Fibroblast of the conjunctiva (primary cell): ENCODE measurements around the gene DCUN1D4.
"Not testable (repeated sequence)": the region's sequence is repeated elsewhere in the genome, so short reads cannot be mapped to it uniquely, and the experiment has no call there.

ENCODE experiments used
- DNase-seq: peaks from one replicate; pipeline ENCODE4 v3.0.0-alpha.2; 2010; ENCODE audit warnings: low read depth

The DCUN1D4 gene

GRCh38 chr4:51895158-51895557, 52.2 kb downstream of the DCUN1D4 start:
- DNase-seq, result no peak

GRCh38 chr4:51895816-51896408, 53.0 kb downstream of the DCUN1D4 start:
- peak; percentile 42 for DNase-seq

GRCh38 chr4:51901363-51901762, 58.4 kb downstream of the DCUN1D4 start:
- no peak for DNase-seq

GRCh38 chr4:51906167-51906958, 63.4 kb downstream of the DCUN1D4 start:
- no peak for DNase-seq

- DNase-seq, result no peak
Measured at GRCh38 chr4:51907006-51907669, 64.2 kb downstream of the DCUN1D4 start.

- no peak for DNase-seq
Measured at GRCh38 chr4:51909236-51909703, 66.3 kb downstream of the DCUN1D4 start.

GRCh38 chr4:51918251-51918650, 75.3 kb downstream of the DCUN1D4 start:
- no peak for DNase-seq

GRCh38 chr4:51923343-51923742, 80.4 kb downstream of the DCUN1D4 start:
- no peak for DNase-seq

GRCh38 chr4:51925307-51925706, 82.4 kb downstream of the DCUN1D4 start:
- DNase-seq, result no peak

GRCh38 chr4:51930557-51930956, 87.6 kb downstream of the DCUN1D4 start:
- DNase-seq, result no peak

- DNase-seq, result no peak
Measured at GRCh38 chr4:51931461-51931860, 88.5 kb downstream of the DCUN1D4 start.

- no peak for DNase-seq
Measured at GRCh38 chr4:51932261-51932660, 89.3 kb downstream of the DCUN1D4 start.

GRCh38 chr4:51932684-51933083, 89.7 kb downstream of the DCUN1D4 start:
- DNase-seq, result no peak

GRCh38 chr4:51940460-51940859, 97.5 kb downstream of the DCUN1D4 start:
- not testable (repeated sequence) for DNase-seq

- DNase-seq, result no peak
Measured at GRCh38 chr4:51942108-51942832, 99.3 kb downstream of the DCUN1D4 start.

GRCh38 chr4:51942833-51943215, 99.9 kb downstream of the DCUN1D4 start:
- no peak for DNase-seq

- no peak for DNase-seq
Measured at GRCh38 chr4:51943221-51943620, 100.3 kb downstream of the DCUN1D4 start.

- DNase-seq, result no peak
Measured at GRCh38 chr4:51958199-51958968, 115.4 kb downstream of the DCUN1D4 start.

GRCh38 chr4:51960486-51960885, 117.5 kb downstream of the DCUN1D4 start:
- no peak for DNase-seq

GRCh38 chr4:51963841-51964517, 121.0 kb downstream of the DCUN1D4 start:
- DNase-seq, result no peak

- no peak for DNase-seq
Measured at GRCh38 chr4:51965862-51966261, 122.9 kb downstream of the DCUN1D4 start.
